ENCODE results near the gene BCL2L12. TPM values are rescaled to one million over a fixed set of nuclear protein-coding genes. Genes with fewer than 3 reads are reported as not detected.

The BCL2L12 gene
- total RNA-seq, 1 experiment from 2014 or later = 93.9 TPM

DNA sequence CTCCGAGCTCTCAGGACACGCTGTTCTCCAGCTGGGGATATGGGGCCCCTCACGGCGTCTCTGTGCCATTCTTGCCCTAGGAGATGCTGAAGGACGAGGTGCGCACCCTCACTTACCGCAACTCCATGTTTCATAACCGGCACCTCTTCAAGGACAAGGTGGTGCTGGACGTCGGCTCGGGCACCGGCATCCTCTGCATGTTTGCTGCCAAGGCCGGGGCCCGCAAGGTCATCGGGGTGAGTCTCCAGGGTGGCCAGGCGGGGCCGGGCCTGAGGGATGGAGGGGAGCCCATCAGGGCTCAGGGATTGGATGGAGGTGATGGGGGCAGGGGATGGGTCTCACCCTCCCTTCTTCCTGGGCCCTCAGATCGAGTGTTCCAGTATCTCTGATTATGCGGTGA, 16.1 kb downstream of the BCL2L12 start:
- RAD21 ChIA-PET (ENCODE audit: low non-redundant PET in 1 of 2, low total read pairs in 2 of 2, uncharacterized antibody in 2 of 2, unreplicated experiment in 2 of 2) = no interaction called here
- ATAC-seq (no peak), DNase-seq (ENCODE audit: low read depth, low spot score) (no peak)
- H3K36me3 ChIP-seq (ENCODE audit: control insufficient read depth in 1 of 2, insufficient read depth in 2 of 2, low read length in 2 of 2) = peaks cover 36 to 50% of the 10 kb centered on the region in 2 experiments
- H3K4me3 ChIP-seq (replicated peaks in 1 of 2; ENCODE audit: low read depth in 1 of 2, low read length in 2 of 2) = no peak overlapping the region
- no peaks in the 10 kb centered on the region for H3K9me2 ChIP-seq (ENCODE audit: insufficient read depth)
- TF ChIP-seq SRF (IDR thresholded peaks at IDR 0.05; ENCODE audit: low read depth) (no peak), RAD21 (IDR thresholded peaks at IDR 0.05; ENCODE audit: low read depth) (no peak), POLR2A (IDR thresholded peaks at IDR 0.05; ENCODE audit: borderline replicate concordance, extremely low read depth, insufficient read depth, insufficient read length) (no peak), SP1 (IDR thresholded peaks at IDR 0.05; ENCODE audit: low read depth) (no peak), EZH2 (IDR thresholded peaks at IDR 0.05) (no peak), JUND (IDR thresholded peaks at IDR 0.05) (no peak), EGR1 (IDR thresholded peaks at IDR 0.05; ENCODE audit: low read depth) (no peak), FOSL1 (IDR thresholded peaks at IDR 0.05; ENCODE audit: low read depth) (no peak), CBX3 (IDR thresholded peaks at IDR 0.05; ENCODE audit: low read depth) (no peak), ELF1 (IDR thresholded peaks at IDR 0.05; ENCODE audit: borderline replicate concordance, low read depth) (no peak)
- TF ChIP-seq, protein P1, sequence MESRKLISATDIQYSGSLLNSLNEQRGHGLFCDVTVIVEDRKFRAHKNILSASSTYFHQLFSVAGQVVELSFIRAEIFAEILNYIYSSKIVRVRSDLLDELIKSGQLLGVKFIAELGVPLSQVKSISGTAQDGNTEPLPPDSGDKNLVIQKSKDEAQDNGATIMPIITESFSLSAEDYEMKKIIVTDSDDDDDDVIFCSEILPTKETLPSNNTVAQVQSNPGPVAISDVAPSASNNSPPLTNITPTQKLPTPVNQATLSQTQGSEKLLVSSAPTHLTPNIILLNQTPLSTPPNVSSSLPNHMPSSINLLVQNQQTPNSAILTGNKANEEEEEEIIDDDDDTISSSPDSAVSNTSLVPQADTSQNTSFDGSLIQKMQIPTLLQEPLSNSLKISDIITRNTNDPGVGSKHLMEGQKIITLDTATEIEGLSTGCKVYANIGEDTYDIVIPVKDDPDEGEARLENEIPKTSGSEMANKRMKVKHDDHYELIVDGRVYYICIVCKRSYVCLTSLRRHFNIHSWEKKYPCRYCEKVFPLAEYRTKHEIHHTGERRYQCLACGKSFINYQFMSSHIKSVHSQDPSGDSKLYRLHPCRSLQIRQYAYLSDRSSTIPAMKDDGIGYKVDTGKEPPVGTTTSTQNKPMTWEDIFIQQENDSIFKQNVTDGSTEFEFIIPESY (IDR thresholded peaks at IDR 0.05; ENCODE audit: extremely low read depth, insufficient replicate concordance, low read length) = no peak
- TF ChIP-seq, protein P2, sequence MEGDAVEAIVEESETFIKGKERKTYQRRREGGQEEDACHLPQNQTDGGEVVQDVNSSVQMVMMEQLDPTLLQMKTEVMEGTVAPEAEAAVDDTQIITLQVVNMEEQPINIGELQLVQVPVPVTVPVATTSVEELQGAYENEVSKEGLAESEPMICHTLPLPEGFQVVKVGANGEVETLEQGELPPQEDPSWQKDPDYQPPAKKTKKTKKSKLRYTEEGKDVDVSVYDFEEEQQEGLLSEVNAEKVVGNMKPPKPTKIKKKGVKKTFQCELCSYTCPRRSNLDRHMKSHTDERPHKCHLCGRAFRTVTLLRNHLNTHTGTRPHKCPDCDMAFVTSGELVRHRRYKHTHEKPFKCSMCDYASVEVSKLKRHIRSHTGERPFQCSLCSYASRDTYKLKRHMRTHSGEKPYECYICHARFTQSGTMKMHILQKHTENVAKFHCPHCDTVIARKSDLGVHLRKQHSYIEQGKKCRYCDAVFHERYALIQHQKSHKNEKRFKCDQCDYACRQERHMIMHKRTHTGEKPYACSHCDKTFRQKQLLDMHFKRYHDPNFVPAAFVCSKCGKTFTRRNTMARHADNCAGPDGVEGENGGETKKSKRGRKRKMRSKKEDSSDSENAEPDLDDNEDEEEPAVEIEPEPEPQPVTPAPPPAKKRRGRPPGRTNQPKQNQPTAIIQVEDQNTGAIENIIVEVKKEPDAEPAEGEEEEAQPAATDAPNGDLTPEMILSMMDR (IDR thresholded peaks at IDR 0.05 in 2 of 3, conservative IDR thresholded peaks at IDR 0.05 in 1 of 3; ENCODE audit: borderline replicate concordance in 1 of 3, insufficient read depth in 1 of 3, low read depth in 2 of 3, low read length in 2 of 3) = no peak
- TF ChIP-seq, protein P3, sequence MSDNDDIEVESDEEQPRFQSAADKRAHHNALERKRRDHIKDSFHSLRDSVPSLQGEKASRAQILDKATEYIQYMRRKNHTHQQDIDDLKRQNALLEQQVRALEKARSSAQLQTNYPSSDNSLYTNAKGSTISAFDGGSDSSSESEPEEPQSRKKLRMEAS (IDR thresholded peaks at IDR 0.05) = no peak
- TF ChIP-seq, protein P4, sequence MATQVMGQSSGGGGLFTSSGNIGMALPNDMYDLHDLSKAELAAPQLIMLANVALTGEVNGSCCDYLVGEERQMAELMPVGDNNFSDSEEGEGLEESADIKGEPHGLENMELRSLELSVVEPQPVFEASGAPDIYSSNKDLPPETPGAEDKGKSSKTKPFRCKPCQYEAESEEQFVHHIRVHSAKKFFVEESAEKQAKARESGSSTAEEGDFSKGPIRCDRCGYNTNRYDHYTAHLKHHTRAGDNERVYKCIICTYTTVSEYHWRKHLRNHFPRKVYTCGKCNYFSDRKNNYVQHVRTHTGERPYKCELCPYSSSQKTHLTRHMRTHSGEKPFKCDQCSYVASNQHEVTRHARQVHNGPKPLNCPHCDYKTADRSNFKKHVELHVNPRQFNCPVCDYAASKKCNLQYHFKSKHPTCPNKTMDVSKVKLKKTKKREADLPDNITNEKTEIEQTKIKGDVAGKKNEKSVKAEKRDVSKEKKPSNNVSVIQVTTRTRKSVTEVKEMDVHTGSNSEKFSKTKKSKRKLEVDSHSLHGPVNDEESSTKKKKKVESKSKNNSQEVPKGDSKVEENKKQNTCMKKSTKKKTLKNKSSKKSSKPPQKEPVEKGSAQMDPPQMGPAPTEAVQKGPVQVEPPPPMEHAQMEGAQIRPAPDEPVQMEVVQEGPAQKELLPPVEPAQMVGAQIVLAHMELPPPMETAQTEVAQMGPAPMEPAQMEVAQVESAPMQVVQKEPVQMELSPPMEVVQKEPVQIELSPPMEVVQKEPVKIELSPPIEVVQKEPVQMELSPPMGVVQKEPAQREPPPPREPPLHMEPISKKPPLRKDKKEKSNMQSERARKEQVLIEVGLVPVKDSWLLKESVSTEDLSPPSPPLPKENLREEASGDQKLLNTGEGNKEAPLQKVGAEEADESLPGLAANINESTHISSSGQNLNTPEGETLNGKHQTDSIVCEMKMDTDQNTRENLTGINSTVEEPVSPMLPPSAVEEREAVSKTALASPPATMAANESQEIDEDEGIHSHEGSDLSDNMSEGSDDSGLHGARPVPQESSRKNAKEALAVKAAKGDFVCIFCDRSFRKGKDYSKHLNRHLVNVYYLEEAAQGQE (IDR thresholded peaks at IDR 0.05; ENCODE audit: low read depth) = no peak
- TF ChIP-seq, protein P5, sequence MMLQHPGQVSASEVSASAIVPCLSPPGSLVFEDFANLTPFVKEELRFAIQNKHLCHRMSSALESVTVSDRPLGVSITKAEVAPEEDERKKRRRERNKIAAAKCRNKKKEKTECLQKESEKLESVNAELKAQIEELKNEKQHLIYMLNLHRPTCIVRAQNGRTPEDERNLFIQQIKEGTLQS (IDR thresholded peaks at IDR 0.05) = no peak
- H3K27me3 ChIP-seq (ENCODE audit: insufficient read depth, low read length) = no peaks in the 10 kb centered on the region
- CTCF ChIA-PET = interaction anchor here (1.5 kb wide), 1 partner anchor 101 kb away, joined by 3 read pairs; the partner anchor contains the start of gene PRRG2
- H3K4me1 ChIP-seq (ENCODE audit: control insufficient read depth in 1 of 2, insufficient read depth in 2 of 2, low read length in 2 of 2) = peaks cover 21 to 29% of the 10 kb centered on the region in 2 experiments
- no peak overlapping the region for H3K4me2 ChIP-seq (ENCODE audit: low read length)
- peaks cover 88% of the 10 kb centered on the region for H3K79me2 ChIP-seq (ENCODE audit: insufficient read depth, low read length)
- H3K9ac ChIP-seq (ENCODE audit: low read length) = no peak overlapping the region
- intact Hi-C loops (cut with micrococcal nuclease) = no loop called here
- no peak overlapping the region for H2AFZ ChIP-seq (ENCODE audit: low read depth, low read length, poor library complexity, severe bottlenecking)
- peaks cover 38% of the 10 kb centered on the region; the same call in 1 of the 2 replicates for H4K20me1 ChIP-seq (ENCODE audit: insufficient read depth)
- POLR2A ChIA-PET = no interaction called here
- no TSS peak for BruUV-seq (replicated peaks)
- H3K27ac ChIP-seq (ENCODE audit: low read depth, low read length) = no peak overlapping the region
- H3K9me3 ChIP-seq (ENCODE audit: control insufficient read depth in 1 of 2, insufficient read depth in 1 of 2, low read depth in 1 of 2, low read length in 2 of 2) = no peaks in the 10 kb centered on the region
